HL-60 (cell line): Measurements from ENCODE around the gene ZNF548.
A peak's percentile ranks its signal among the peaks of the same experiment; 100 is the strongest.

Source experiments
- DNase-seq, 2 experiments: peaks; one replicate each; pipeline ENCODE4 v3.0.0-alpha.2; 2010 to 2020; ENCODE audit warnings: low read depth in 1 of 2, low spot score in 1 of 2
- H3K27ac ChIP-seq: fragments of 250-450 bp; sonication (Bioruptor Pico); replicated peaks from 2 replicates; pipeline ENCODE4 v1.5.1; 2020; ENCODE audit warnings: mild to moderate bottlenecking, moderate library complexity
- H3K27me3 ChIP-seq: fragments of 250-450 bp; sonication (Bioruptor Pico); 2 replicates; pipeline ENCODE4 v1.5.1; 2021; ENCODE audit warnings: mild to moderate bottlenecking, moderate library complexity; ENCODE audit not compliant: insufficient read depth, poor library complexity, severe bottlenecking
- H3K4me3 ChIP-seq: replicated peaks from 2 replicates; pipeline ENCODE4 v1.5.1; 2011; ENCODE audit warnings: mild to moderate bottlenecking, control low read depth, low read length; ENCODE audit not compliant: insufficient read depth
- GABPA ChIP-seq: IDR thresholded peaks from 2 replicates; pipeline ENCODE4 v1.6.1; 2012; ENCODE audit warnings: low read depth
- POLR2AphosphoS5 ChIP-seq: IDR thresholded peaks from 2 replicates; pipeline ENCODE4 v1.6.1; 2012; ENCODE audit warnings: low read depth
- SPI1 ChIP-seq: IDR thresholded peaks from 2 replicates; pipeline ENCODE4 v1.6.1; 2012; ENCODE audit warnings: low read depth, mild to moderate bottlenecking, borderline replicate concordance
- TF ChIP-seq, protein P1 (sequence below): IDR thresholded peaks from 2 replicates; pipeline ENCODE4 v1.6.1; 2012; ENCODE audit warnings: low read depth; ENCODE audit not compliant: insufficient replicate concordance
- TF ChIP-seq, protein P2 (sequence below): IDR thresholded peaks from one replicate; pipeline ENCODE4 v1.5.1; 2011; ENCODE audit warnings: low read length, control low read depth, inconsistent platforms; ENCODE audit not compliant: insufficient read depth

The ZNF548 gene

DNA sequence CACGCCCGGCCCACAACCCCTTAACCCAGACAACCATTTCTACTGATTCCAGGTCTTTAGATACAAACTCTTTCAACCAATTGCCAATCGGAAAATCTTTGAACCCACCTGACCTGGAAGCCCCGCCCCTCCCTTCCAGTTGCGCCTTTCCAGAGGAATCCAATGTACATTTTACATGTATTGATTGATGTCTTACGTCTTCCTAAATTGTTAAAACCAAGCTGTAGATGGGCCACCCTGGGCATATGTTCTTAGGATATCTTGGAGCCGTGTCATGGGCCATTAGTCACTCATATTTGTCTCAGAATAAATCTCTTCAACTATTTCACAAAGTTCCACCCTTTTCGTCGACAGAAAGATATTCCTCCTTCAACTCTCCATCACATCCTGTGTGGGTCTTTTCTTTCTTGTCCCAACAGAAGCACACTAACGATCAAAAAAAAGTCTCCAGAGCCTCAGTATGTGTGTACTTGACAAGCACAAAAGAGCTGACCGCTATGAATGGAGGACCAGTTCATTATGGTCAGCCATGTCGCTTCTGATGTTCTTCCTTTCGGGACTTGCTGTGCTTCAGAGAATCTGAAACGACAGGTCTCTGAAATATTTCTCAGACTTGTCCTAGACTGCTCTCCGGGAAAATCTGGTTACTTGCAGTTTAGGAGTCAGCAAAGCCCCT, 44.9 kb downstream of the ZNF548 start:
- Histone ChIP-seq H3K4me3 (peak overlapping the region; percentile 89), H3K27ac (peak overlapping the region; percentile 74), H3K27me3 (no peaks in the 10 kb centered on the region)
- TF ChIP-seq GABPA (no peak), SPI1 (no peak), POLR2AphosphoS5 (no peak)
- TF ChIP-seq, protein P1, sequence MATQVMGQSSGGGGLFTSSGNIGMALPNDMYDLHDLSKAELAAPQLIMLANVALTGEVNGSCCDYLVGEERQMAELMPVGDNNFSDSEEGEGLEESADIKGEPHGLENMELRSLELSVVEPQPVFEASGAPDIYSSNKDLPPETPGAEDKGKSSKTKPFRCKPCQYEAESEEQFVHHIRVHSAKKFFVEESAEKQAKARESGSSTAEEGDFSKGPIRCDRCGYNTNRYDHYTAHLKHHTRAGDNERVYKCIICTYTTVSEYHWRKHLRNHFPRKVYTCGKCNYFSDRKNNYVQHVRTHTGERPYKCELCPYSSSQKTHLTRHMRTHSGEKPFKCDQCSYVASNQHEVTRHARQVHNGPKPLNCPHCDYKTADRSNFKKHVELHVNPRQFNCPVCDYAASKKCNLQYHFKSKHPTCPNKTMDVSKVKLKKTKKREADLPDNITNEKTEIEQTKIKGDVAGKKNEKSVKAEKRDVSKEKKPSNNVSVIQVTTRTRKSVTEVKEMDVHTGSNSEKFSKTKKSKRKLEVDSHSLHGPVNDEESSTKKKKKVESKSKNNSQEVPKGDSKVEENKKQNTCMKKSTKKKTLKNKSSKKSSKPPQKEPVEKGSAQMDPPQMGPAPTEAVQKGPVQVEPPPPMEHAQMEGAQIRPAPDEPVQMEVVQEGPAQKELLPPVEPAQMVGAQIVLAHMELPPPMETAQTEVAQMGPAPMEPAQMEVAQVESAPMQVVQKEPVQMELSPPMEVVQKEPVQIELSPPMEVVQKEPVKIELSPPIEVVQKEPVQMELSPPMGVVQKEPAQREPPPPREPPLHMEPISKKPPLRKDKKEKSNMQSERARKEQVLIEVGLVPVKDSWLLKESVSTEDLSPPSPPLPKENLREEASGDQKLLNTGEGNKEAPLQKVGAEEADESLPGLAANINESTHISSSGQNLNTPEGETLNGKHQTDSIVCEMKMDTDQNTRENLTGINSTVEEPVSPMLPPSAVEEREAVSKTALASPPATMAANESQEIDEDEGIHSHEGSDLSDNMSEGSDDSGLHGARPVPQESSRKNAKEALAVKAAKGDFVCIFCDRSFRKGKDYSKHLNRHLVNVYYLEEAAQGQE, result no peak
- TF ChIP-seq, protein P2, sequence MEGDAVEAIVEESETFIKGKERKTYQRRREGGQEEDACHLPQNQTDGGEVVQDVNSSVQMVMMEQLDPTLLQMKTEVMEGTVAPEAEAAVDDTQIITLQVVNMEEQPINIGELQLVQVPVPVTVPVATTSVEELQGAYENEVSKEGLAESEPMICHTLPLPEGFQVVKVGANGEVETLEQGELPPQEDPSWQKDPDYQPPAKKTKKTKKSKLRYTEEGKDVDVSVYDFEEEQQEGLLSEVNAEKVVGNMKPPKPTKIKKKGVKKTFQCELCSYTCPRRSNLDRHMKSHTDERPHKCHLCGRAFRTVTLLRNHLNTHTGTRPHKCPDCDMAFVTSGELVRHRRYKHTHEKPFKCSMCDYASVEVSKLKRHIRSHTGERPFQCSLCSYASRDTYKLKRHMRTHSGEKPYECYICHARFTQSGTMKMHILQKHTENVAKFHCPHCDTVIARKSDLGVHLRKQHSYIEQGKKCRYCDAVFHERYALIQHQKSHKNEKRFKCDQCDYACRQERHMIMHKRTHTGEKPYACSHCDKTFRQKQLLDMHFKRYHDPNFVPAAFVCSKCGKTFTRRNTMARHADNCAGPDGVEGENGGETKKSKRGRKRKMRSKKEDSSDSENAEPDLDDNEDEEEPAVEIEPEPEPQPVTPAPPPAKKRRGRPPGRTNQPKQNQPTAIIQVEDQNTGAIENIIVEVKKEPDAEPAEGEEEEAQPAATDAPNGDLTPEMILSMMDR, result no peak
- DNase-seq, result no peak

DNA sequence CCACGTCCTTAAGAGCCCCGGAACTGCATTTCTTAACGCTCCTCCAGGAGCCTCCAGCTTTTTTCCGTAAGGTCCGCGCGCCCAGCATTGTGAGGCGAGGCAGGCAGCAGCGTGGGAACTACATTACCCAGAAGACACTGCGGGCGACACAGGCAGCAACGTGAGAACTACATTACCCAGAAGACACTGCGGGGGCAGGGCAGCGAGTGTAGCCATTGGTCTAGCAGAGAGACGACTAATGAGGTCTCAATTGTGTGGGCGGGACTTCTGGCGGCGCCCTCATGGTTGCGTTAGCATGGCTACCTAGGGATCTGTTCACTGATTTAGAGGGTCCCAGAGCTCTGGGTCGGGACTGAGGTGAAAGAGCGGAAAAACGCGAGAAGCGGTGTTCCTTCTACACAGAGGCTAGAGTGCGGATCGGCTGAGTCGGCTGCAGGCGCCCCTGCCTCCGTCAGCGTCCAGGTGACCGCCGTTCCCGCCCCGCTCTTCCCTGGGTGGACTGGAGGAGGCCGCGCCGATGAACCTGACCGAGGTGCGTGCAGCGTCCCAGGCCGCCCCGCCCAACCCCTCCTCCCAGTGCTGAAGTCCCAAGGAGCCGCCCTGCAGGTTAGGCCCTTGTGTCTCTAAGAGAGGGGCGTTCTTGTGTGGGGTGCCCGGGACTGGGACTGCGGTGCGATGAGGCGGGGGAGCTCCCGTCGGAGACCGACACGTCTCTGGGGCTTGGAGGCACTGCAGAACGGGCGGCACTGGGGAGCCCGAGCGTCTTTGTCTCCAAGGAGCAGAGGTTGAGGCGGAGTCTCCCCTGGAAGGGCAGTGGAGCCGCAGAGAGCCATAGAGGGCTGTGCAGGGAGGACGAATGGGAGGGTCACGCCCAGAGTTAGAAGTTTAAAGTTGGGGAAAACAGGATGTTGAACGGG, 45.7 kb downstream of the ZNF548 start, which contains the start of gene ZNF749:
Gene ZNF749 (plus strand): TSS at position 264 of the 917 bp plus-strand sequence. CDS start 254 bp downstream, at position 518.
- Histone ChIP-seq H3K27ac (peak within 1 kb of the TSS; percentile 74), H3K27me3 (no peaks in the 10 kb centered on the region), H3K4me3 (peak within 1 kb of the TSS; percentile 89)
- peak; percentile 99 for DNase-seq
- peak; percentile 49; the same call in 1 of the 2 replicates for TF ChIP-seq GABPA
- TF ChIP-seq SPI1, result no peak
- TF ChIP-seq, protein P2, result no peak
- peak; percentile 73 for TF ChIP-seq POLR2AphosphoS5
- TF ChIP-seq, protein P1, result peak; percentile 21

DNA sequence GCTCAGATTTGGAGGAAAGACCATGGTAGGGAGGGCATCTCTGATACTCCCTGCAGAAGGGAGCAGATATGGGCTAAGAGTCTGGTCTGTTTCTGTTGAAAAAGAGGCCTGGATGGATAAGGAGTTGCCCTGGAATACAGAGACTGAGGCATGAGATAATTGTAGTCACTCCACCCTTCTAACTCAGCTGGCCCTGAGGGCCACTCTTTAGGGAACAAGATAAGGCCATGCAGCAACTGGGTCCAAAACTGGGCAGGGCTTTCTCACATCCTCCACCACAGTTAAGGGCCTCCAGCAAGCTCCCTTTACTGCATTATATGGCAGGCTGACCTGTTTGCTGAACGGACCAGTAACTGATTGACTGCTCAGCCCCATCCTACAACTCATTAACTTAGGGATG, 46.8 kb downstream of the ZNF548 start:
- TF ChIP-seq, protein P2, result no peak
- no peak for TF ChIP-seq SPI1
- TF ChIP-seq GABPA, result no peak
- no peak for TF ChIP-seq POLR2AphosphoS5
- TF ChIP-seq, protein P1, result no peak
- H3K27me3 ChIP-seq, result no peaks in the 10 kb centered on the region
- H3K4me3 ChIP-seq, result peak overlapping the region; percentile 89
- no peak overlapping the region for H3K27ac ChIP-seq
- DNase-seq, result no peak
